Measurements from ENCODE around the gene PRDM16. TPM values are rescaled to one million over a fixed set of nuclear protein-coding genes. Genes with fewer than 3 reads are reported as not detected.

Gene PRDM16
- total and polyA plus RNA-seq, 2 donors (not counting 1 experiment from before 2014, with no cell fraction given), result 0.03 to 0.12 TPM

GRCh38 chr1:3372317-3372716, 303.3 kb downstream of the PRDM16 start:
- Mint-ChIP-seq H3K27ac (no peak overlapping the region), H3K4me3 (no peak overlapping the region), H3K4me1 (no peaks in the 10 kb centered on the region), H3K27me3 (peaks cover 4% of the 10 kb centered on the region), H3K9me3 (ENCODE audit: insufficient read depth) (no peaks in the 10 kb centered on the region)
- Histone ChIP-seq H3K79me2 (ENCODE audit: control insufficient read depth, insufficient read depth, low read length) (no peaks in the 10 kb centered on the region), H3K4me1 (ENCODE audit: control insufficient read depth in 2 of 2, insufficient read depth in 2 of 2, low read length in 2 of 2) (no peaks in the 10 kb centered on the region), H3K27me3 (replicated peaks in 1 of 4; ENCODE audit: control extremely low read depth in 1 of 4, control insufficient read depth in 3 of 4, insufficient read depth in 4 of 4, low read length in 3 of 4) (no peaks in the 10 kb centered on the region), H4K20me1 (ENCODE audit: control insufficient read depth, insufficient read depth, low read length, poor library complexity, severe bottlenecking) (no peaks in the 10 kb centered on the region), H3K4me2 (replicated peaks; ENCODE audit: low read depth, low read length, poor library complexity, severe bottlenecking) (no peak overlapping the region), H3K4me3 (ENCODE audit: control extremely low read depth in 1 of 5, extremely low read depth in 1 of 5, insufficient read depth in 1 of 5, low read depth in 2 of 5, low read length in 4 of 5) (no peak overlapping the region), H3K9ac (ENCODE audit: low read length) (no peak overlapping the region), H2AFZ (ENCODE audit: insufficient read depth, low read depth, low read length, poor library complexity, severe bottlenecking) (no peak overlapping the region), H3K27ac (ENCODE audit: low read length in 2 of 2) (no peak overlapping the region), H3K36me3 (replicated peaks in 1 of 2; ENCODE audit: control extremely low read depth in 1 of 2, control insufficient read depth in 1 of 2, extremely low read depth in 1 of 2, insufficient read depth in 2 of 2, low read length in 1 of 2) (no peaks in the 10 kb centered on the region), H3K9me3 (ENCODE audit: control extremely low read depth in 1 of 3, control insufficient read depth in 2 of 3, insufficient read depth in 1 of 3, low read length in 2 of 3) (peaks cover 0 to 6% (median 0%) of the 10 kb centered on the region in 3 donors)
- ATAC-seq (ENCODE audit: low read depth), result no peak
- DNase-seq, result no peak
- POLR2A ChIA-PET, result no interaction called here
- intact Hi-C loops (cut with micrococcal nuclease), result no loop called here
- CTCF ChIA-PET, result no interaction called here
- TF ChIP-seq EZH2 (IDR thresholded peaks at IDR 0.05; ENCODE audit: borderline replicate concordance, insufficient read depth, low read depth, low read length, poor library complexity, severe bottlenecking) (no peak), CTCF (IDR thresholded peaks at IDR 0.05) (no peak)
- 33% methylated on average over 3 of the region's 9 CpGs for WGBS (ENCODE audit: insufficient coverage)

GRCh38 chr1:3373175-3373574, 304.2 kb downstream of the PRDM16 start:
- no peak overlapping the region for H3K27ac ChIP-seq (ENCODE audit: low read length in 2 of 2)
- no peak overlapping the region for H3K4me2 ChIP-seq (replicated peaks; ENCODE audit: low read depth, low read length, poor library complexity, severe bottlenecking)
- Mint-ChIP-seq H3K27me3 (no peaks in the 10 kb centered on the region), H3K9me3 (ENCODE audit: insufficient read depth) (no peaks in the 10 kb centered on the region), H3K4me3 (no peak overlapping the region), H3K27ac (no peak overlapping the region), H3K4me1 (no peaks in the 10 kb centered on the region)
- H3K27me3 ChIP-seq (replicated peaks in 1 of 4; ENCODE audit: control extremely low read depth in 1 of 4, control insufficient read depth in 3 of 4, insufficient read depth in 4 of 4, low read length in 3 of 4), result no peaks in the 10 kb centered on the region
- 81% methylated on average over 19 of the region's 19 CpGs for WGBS (ENCODE audit: insufficient coverage)
- H3K79me2 ChIP-seq (ENCODE audit: control insufficient read depth, insufficient read depth, low read length), result no peaks in the 10 kb centered on the region
- intact Hi-C loops (cut with micrococcal nuclease), result no loop called here
- H3K4me1 ChIP-seq (ENCODE audit: control insufficient read depth in 2 of 2, insufficient read depth in 2 of 2, low read length in 2 of 2), result no peaks in the 10 kb centered on the region
- DNase-seq, result no peak
- ChIA-PET CTCF (no interaction called here), POLR2A (no interaction called here)
- peaks cover 0 to 6% (median 0%) of the 10 kb centered on the region in 3 donors for H3K9me3 ChIP-seq (ENCODE audit: control extremely low read depth in 1 of 3, control insufficient read depth in 2 of 3, insufficient read depth in 1 of 3, low read length in 2 of 3)
- ATAC-seq (ENCODE audit: low read depth), result no peak
- no peak overlapping the region for H3K9ac ChIP-seq (ENCODE audit: low read length)
- no peaks in the 10 kb centered on the region for H3K36me3 ChIP-seq (replicated peaks in 1 of 2; ENCODE audit: control extremely low read depth in 1 of 2, control insufficient read depth in 1 of 2, extremely low read depth in 1 of 2, insufficient read depth in 2 of 2, low read length in 1 of 2)
- no peak overlapping the region for H3K4me3 ChIP-seq (ENCODE audit: control extremely low read depth in 1 of 5, extremely low read depth in 1 of 5, insufficient read depth in 1 of 5, low read depth in 2 of 5, low read length in 4 of 5)
- TF ChIP-seq EZH2 (IDR thresholded peaks at IDR 0.05; ENCODE audit: borderline replicate concordance, insufficient read depth, low read depth, low read length, poor library complexity, severe bottlenecking) (no peak), CTCF (IDR thresholded peaks at IDR 0.05) (no peak)
- H4K20me1 ChIP-seq (ENCODE audit: control insufficient read depth, insufficient read depth, low read length, poor library complexity, severe bottlenecking), result no peaks in the 10 kb centered on the region
- H2AFZ ChIP-seq (ENCODE audit: insufficient read depth, low read depth, low read length, poor library complexity, severe bottlenecking), result no peak overlapping the region
